Nephron progenitor cell (in vitro differentiated cells): ENCODE results near the gene TMEM178B.

Experiments
- DNase-seq: peaks from one replicate; pipeline ENCODE4 v3.0.0; 2021
- H3K27ac Mint-ChIP-seq: 2 replicates; pipeline ENCODE4 v1.8.0; 2021; ENCODE audit warnings: mild to moderate bottlenecking, moderate library complexity, mixed read lengths
- H3K27me3 Mint-ChIP-seq: 2 replicates; pipeline ENCODE4 v1.8.0; 2021; ENCODE audit warnings: mild to moderate bottlenecking, low read depth, mixed read lengths; ENCODE audit not compliant: poor library complexity
- H3K36me3 Mint-ChIP-seq: 2 replicates; pipeline ENCODE4 v1.8.0; 2021; ENCODE audit warnings: low read depth, mixed read lengths
- H3K4me1 Mint-ChIP-seq: 2 replicates; pipeline ENCODE4 v1.8.0; 2021; ENCODE audit warnings: mixed read lengths
- H3K4me3 Mint-ChIP-seq: 2 replicates; pipeline ENCODE4 v1.8.0; 2021; ENCODE audit warnings: mild to moderate bottlenecking, moderate library complexity, mixed read lengths
- H3K9me3 Mint-ChIP-seq: 2 replicates; pipeline ENCODE4 v1.8.0; 2021; ENCODE audit warnings: mild to moderate bottlenecking, moderate library complexity, mixed read lengths
- CTCF ChIP-seq: fragments of 200-600 bp; sonication (generic); IDR thresholded peaks from 2 replicates; pipeline ENCODE4 v1.5.0; 2021; ENCODE audit warnings: antibody characterized with exemption

Gene TMEM178B

GRCh38 chr7:141178486-141179135, 104.7 kb downstream of the TMEM178B start:
- no peak overlapping the region for H3K27ac Mint-ChIP-seq
- TF ChIP-seq CTCF, result no peak
- peaks cover 13% of the 10 kb centered on the region for H3K27me3 Mint-ChIP-seq
- DNase-seq, result no peak
- no peak overlapping the region for H3K4me3 Mint-ChIP-seq
- H3K9me3 Mint-ChIP-seq, result no peaks in the 10 kb centered on the region
- H3K4me1 Mint-ChIP-seq, result no peaks in the 10 kb centered on the region
- H3K36me3 Mint-ChIP-seq, result no peaks in the 10 kb centered on the region

- peaks cover 13% of the 10 kb centered on the region for H3K27me3 Mint-ChIP-seq
- H3K4me3 Mint-ChIP-seq, result no peak overlapping the region
- H3K36me3 Mint-ChIP-seq, result no peaks in the 10 kb centered on the region
- no peak for DNase-seq
- no peak overlapping the region for H3K27ac Mint-ChIP-seq
- no peaks in the 10 kb centered on the region for H3K4me1 Mint-ChIP-seq
- H3K9me3 Mint-ChIP-seq, result no peaks in the 10 kb centered on the region
- TF ChIP-seq CTCF, result no peak
Measured at GRCh38 chr7:141181812-141182211, 107.9 kb downstream of the TMEM178B start.

DNA sequence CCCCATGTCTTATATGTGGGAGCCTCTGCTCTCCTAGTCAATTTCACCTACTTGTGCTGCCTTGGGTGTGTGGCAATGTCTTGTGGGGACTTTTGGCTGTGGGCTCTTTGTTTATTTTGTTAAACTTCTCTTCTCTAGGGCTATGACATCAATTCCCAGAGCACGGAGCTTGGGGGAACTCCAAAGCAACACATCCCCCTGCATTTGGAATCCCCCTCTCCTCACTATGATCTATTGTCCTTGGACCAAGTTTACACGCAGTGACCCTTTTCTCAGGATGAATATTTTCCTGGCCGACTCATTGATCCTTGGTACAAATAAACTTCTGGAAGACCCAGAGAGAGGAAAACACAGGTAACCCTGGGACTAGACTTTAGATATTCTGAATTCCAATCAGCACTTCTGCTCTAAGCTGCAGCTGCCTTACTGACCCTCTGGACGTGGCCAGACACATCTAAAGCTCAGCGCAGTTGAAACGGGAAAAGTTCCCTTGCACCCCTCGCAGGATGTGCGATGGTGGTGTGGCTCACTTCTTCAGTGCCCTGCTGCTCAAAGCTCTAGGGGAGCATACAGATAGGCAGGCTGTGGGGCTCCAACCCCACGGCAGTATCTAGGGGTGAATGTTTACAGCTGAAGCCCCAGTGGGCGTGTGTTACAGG, 110.8 kb downstream of the TMEM178B start:
- H3K9me3 Mint-ChIP-seq, result no peaks in the 10 kb centered on the region
- no peak overlapping the region for H3K4me3 Mint-ChIP-seq
- no peak for TF ChIP-seq CTCF

DNA sequence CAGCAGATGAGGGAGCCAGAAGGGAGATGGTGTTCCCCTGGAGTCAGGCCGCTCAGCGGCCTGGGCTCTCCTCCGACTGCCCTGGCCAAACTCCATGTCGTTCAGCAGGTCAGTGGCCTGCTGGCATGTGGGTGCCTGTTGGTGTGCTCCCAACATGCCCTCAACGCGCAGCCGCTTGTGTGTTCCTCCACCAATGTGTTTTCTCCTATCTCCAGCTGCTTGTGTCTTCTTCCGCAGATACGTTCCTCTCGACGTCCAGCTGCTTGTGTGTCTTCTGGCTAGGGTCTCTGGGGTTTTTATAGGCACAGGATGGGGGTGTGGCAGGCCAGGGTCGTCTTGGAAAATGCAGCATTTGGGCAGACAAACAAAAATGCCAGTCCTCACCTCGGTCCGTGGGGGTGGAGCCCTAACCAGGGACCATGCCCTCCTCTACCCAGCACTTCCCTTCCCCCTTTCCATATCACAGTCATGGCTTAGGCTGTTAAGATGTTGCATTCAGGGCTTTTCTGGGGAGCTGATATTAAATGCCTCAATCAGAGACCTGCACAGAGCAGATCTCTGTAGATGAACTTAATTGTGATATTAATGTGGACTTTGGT, 111.6 kb downstream of the TMEM178B start:
- no peaks in the 10 kb centered on the region for H3K4me1 Mint-ChIP-seq
- H3K27ac Mint-ChIP-seq, result no peak overlapping the region
- no peaks in the 10 kb centered on the region for H3K36me3 Mint-ChIP-seq
- TF ChIP-seq CTCF, result no peak
- no peak overlapping the region for H3K4me3 Mint-ChIP-seq
- H3K27me3 Mint-ChIP-seq, result peaks cover 11% of the 10 kb centered on the region
- no peaks in the 10 kb centered on the region for H3K9me3 Mint-ChIP-seq
- DNase-seq, result no peak

More for the DNA sequence above, 110.8 kb downstream of the TMEM178B start:
- Mint-ChIP-seq H3K4me1 (no peaks in the 10 kb centered on the region), H3K27me3 (peaks cover 11% of the 10 kb centered on the region), H3K36me3 (no peaks in the 10 kb centered on the region), H3K27ac (no peak overlapping the region)
- DNase-seq, result no peak

DNA sequence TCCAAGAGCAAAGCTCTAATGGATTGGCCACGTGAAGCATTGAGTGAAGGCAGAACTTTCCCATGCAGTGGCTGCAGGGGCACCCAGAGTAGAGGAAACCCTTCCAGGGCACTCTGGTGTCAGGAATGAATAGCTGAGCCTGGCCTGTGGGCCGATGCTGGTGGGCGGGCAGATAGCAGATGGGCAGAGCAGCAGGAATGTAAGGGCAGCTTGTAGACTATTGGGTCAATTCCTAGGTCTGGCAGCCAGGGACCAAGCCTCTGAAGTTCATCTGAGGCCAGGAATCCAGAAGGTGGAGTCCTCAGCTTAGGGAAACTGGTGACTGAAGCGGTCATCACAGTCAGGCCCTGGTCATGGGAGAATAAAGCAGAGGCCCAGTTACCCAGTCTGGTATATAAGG, 115.4 kb downstream of the TMEM178B start:
- no peak overlapping the region for H3K27ac Mint-ChIP-seq
- no peak overlapping the region for H3K4me3 Mint-ChIP-seq

More for the DNA sequence above, 115.4 kb downstream of the TMEM178B start:
- no peaks in the 10 kb centered on the region for H3K36me3 Mint-ChIP-seq
- no peaks in the 10 kb centered on the region for H3K9me3 Mint-ChIP-seq
- H3K4me1 Mint-ChIP-seq, result no peaks in the 10 kb centered on the region
- TF ChIP-seq CTCF, result no peak
- H3K27me3 Mint-ChIP-seq, result peaks cover 18% of the 10 kb centered on the region
- DNase-seq, result no peak
